B cell (primary cell): ENCODE data around the gene NPAS2. TPM values are rescaled to one million over a fixed set of nuclear protein-coding genes. Genes with fewer than 3 reads are reported as not detected.

Experiments used
- ATAC-seq: fragments of 200-7000 bp; cut with Tn5 transposase; one replicate; pipeline ENCODE4 v1.10.0; 2021; ENCODE audit warnings: low read depth, mild to moderate bottlenecking, moderate number of reproducible peaks, moderate library complexity
- CTCF ChIA-PET: fragments of 350-600 bp; sonication (Branson Sonifier 250); formaldehyde crosslinking; loops from one replicate; lab custom pipeline; 2021; ENCODE audit warnings: antibody characterized with exemption, inconsistent platforms; lab: Charles Lee
- POLR2A ChIA-PET: fragments of 350-600 bp; sonication (Branson Sonifier 250); formaldehyde crosslinking; loops from one replicate; lab custom pipeline; 2021; ENCODE audit warnings: antibody characterized with exemption; lab: Charles Lee
- DNase-seq: peaks from one replicate; pipeline ENCODE4 v3.0.0; 2013
- H2AFZ ChIP-seq: 2 replicates; pipeline ENCODE4 v1.6.1; 2012; ENCODE audit warnings: mild to moderate bottlenecking, low read depth, low read length; ENCODE audit not compliant: insufficient read depth, poor library complexity, severe bottlenecking
- H3K27ac ChIP-seq, 2 donors: 1 replicate in 1 of 2; 2 replicates in 1 of 2; pipeline ENCODE4 v1.5.1; 2012 to 2013; ENCODE audit warnings: low read length in 2 of 2, mild to moderate bottlenecking in 2 of 2, moderate library complexity in 1 of 2
- H3K27me3 ChIP-seq, 4 experiments: fragments of 200-600 bp in 1 of 4; sonication (generic) in 1 of 4; replicated peaks in 1 of 4; 1 replicate in 2 of 4; 2 replicates in 2 of 4; pipeline versions ENCODE4 v1.6.1 to v1.7.0; 2013 to 2016; ENCODE audit warnings: low read length in 3 of 4, mild to moderate bottlenecking in 2 of 4, mixed read lengths in 1 of 4, moderate library complexity in 1 of 4; ENCODE audit not compliant: insufficient read depth in 4 of 4, control insufficient read depth in 3 of 4; ENCODE audit errors: control extremely low read depth in 1 of 4
- H3K36me3 ChIP-seq, 2 experiments: replicated peaks in 1 of 2; 1 replicate in 1 of 2; 2 replicates in 1 of 2; pipeline versions ENCODE4 v1.6.1 to v1.7.1; 2013; ENCODE audit warnings: low read length in 1 of 2; ENCODE audit not compliant: insufficient read depth in 2 of 2, control insufficient read depth in 1 of 2; ENCODE audit errors: control extremely low read depth in 1 of 2, extremely low read depth in 1 of 2
- H3K4me1 ChIP-seq, 2 donors: fragments of 200-600 bp in 1 of 2; sonication (generic) in 1 of 2; 1 replicate in 1 of 2; 2 replicates in 1 of 2; pipeline versions ENCODE4 v1.5.1 to v1.6.1; 2013 to 2017; ENCODE audit warnings: low read length in 2 of 2; ENCODE audit not compliant: control insufficient read depth in 2 of 2, insufficient read depth in 2 of 2
- H3K4me2 ChIP-seq: replicated peaks from 2 replicates; pipeline ENCODE3; 2012; ENCODE audit warnings: mild to moderate bottlenecking, low read depth, low read length; ENCODE audit not compliant: poor library complexity, severe bottlenecking
- H3K4me3 ChIP-seq, 5 experiments: fragments of 200-600 bp in 1 of 5; sonication (generic) in 1 of 5; 1 replicate in 3 of 5; 2 replicates in 2 of 5; pipeline versions ENCODE4 v1.5.1 to v1.7.0; 2011 to 2016; ENCODE audit warnings: low read length in 4 of 5, mild to moderate bottlenecking in 4 of 5, low read depth in 2 of 5, control low read depth in 1 of 5, moderate library complexity in 1 of 5; ENCODE audit not compliant: insufficient read depth in 1 of 5; ENCODE audit errors: control extremely low read depth in 1 of 5, extremely low read depth in 1 of 5
- H3K79me2 ChIP-seq: fragments of 200-600 bp; sonication (generic); one replicate; pipeline ENCODE4 v1.6.0; 2016; ENCODE audit warnings: low read length; ENCODE audit not compliant: control insufficient read depth, insufficient read depth
- H3K9ac ChIP-seq: fragments of 200-600 bp; sonication (generic); 2 replicates; pipeline ENCODE4 v1.6.1; 2017; ENCODE audit warnings: mild to moderate bottlenecking, low read length, moderate library complexity
- H3K9me3 ChIP-seq, 3 donors: one replicate each; pipeline versions ENCODE4 v1.6.1 to v1.7.1; 2013; ENCODE audit warnings: low read length in 2 of 3; ENCODE audit not compliant: control insufficient read depth in 2 of 3, insufficient read depth in 1 of 3; ENCODE audit errors: control extremely low read depth in 1 of 3
- H4K20me1 ChIP-seq: 2 replicates; pipeline ENCODE4 v1.6.0; 2012; ENCODE audit warnings: mild to moderate bottlenecking, low read length; ENCODE audit not compliant: insufficient read depth, control insufficient read depth, poor library complexity, severe bottlenecking
- H3K27ac Mint-ChIP-seq: one replicate; pipeline ENCODE4 v1.8.0; 2021; ENCODE audit warnings: mixed read lengths
- H3K27me3 Mint-ChIP-seq: one replicate; pipeline ENCODE4 v1.8.0; 2021; ENCODE audit warnings: mixed read lengths
- H3K4me1 Mint-ChIP-seq: one replicate; pipeline ENCODE4 v1.8.0; 2021; ENCODE audit warnings: mixed read lengths
- H3K4me3 Mint-ChIP-seq: one replicate; pipeline ENCODE4 v1.8.0; 2021; ENCODE audit warnings: mixed read lengths
- H3K9me3 Mint-ChIP-seq: one replicate; pipeline ENCODE4 v1.8.0; 2022; ENCODE audit warnings: mixed read lengths; ENCODE audit not compliant: insufficient read depth
- EZH2 ChIP-seq: IDR thresholded peaks from 2 replicates; pipeline ENCODE4 v1.6.1; 2012; ENCODE audit warnings: borderline replicate concordance, low read depth, mild to moderate bottlenecking, moderate library complexity, low read length; ENCODE audit not compliant: insufficient read depth, poor library complexity, severe bottlenecking
- WGBS: methylation state at CpG from one replicate; pipeline ENCODE4 v1.1.5; 2013; ENCODE audit warnings: missing lambda C conversion rate; ENCODE audit not compliant: insufficient coverage; 5-methylcytosine and 5-hydroxymethylcytosine counted together
- intact Hi-C: fragments of 100-400 bp; cut with micrococcal nuclease; formaldehyde crosslinking; loops from one replicate; pipeline ENCODE4 v1.10.0; 2022
- polyA plus RNA-seq: library from polyadenylated mRNA; depleted of rRNA; stranded (reverse); fragments of >200 nt; gene quantifications from 2 replicates; pipeline ENCODE4 v1.2.3, GENCODE V29; 2012
- total RNA-seq, 2 donors: library from RNA; stranded (reverse); fragments of 120-200 nt in 1 of 2; gene quantifications; 1 replicate in 1 of 2; 2 replicates in 1 of 2; pipeline versions ENCODE4 v1.2.3 to v1.2.4, GENCODE V29; 2013 to 2022
- TF ChIP-seq, protein P1 (sequence below): fragments of 200-600 bp; IDR thresholded peaks from one replicate; pipeline ENCODE4 v1.8.0; 2022; ENCODE audit warnings: antibody characterized with exemption, mild to moderate bottlenecking

The NPAS2 gene
- total and polyA plus RNA-seq, 2 donors (not counting 1 experiment from before 2014, with no cell fraction given) = not detected

DNA sequence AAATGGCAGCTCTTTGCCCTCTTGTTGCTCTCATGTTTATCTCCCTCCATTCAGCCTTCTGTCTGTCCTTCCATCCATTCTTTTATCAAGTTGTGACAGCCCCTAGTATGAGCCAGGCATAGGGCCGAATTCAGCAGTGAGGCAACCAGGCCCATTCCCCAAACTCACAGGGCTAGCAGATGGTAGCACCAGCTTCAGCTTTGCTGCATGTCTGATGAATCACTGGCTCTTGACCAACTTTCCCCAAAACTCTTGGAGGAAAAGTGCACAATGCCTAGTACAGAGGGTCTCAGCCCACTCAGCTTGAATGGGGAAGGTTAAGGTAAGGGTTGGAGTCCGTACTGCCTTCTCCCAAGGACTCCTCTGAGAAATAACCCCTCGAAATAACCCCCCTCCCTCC lies 35.7 kb downstream of the NPAS2 start:
- no peak overlapping the region for H3K4me3 ChIP-seq
- no peaks in the 10 kb centered on the region for H3K9me3 ChIP-seq
- H3K4me1 ChIP-seq = no peaks in the 10 kb centered on the region
- WGBS = 80% methylated on average over 1 of the region's 3 CpGs
- H2AFZ ChIP-seq = no peak overlapping the region
- no peak overlapping the region for H3K4me2 ChIP-seq
- H3K36me3 ChIP-seq = no peaks in the 10 kb centered on the region
- H3K9ac ChIP-seq = no peak overlapping the region
- Mint-ChIP-seq H3K4me3 (no peak overlapping the region), H3K9me3 (no peaks in the 10 kb centered on the region), H3K27me3 (no peaks in the 10 kb centered on the region), H3K4me1 (no peaks in the 10 kb centered on the region), H3K27ac (no peak overlapping the region)
- DNase-seq = no peak
- no peaks in the 10 kb centered on the region for H3K27me3 ChIP-seq
- no peaks in the 10 kb centered on the region for H3K79me2 ChIP-seq
- intact Hi-C loops = no loop called here
- TF ChIP-seq, protein P1, sequence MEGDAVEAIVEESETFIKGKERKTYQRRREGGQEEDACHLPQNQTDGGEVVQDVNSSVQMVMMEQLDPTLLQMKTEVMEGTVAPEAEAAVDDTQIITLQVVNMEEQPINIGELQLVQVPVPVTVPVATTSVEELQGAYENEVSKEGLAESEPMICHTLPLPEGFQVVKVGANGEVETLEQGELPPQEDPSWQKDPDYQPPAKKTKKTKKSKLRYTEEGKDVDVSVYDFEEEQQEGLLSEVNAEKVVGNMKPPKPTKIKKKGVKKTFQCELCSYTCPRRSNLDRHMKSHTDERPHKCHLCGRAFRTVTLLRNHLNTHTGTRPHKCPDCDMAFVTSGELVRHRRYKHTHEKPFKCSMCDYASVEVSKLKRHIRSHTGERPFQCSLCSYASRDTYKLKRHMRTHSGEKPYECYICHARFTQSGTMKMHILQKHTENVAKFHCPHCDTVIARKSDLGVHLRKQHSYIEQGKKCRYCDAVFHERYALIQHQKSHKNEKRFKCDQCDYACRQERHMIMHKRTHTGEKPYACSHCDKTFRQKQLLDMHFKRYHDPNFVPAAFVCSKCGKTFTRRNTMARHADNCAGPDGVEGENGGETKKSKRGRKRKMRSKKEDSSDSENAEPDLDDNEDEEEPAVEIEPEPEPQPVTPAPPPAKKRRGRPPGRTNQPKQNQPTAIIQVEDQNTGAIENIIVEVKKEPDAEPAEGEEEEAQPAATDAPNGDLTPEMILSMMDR = no peak
- TF ChIP-seq EZH2 = no peak
- no peak for ATAC-seq
- ChIA-PET POLR2A (no interaction called here), CTCF (no interaction called here)
- H4K20me1 ChIP-seq = no peaks in the 10 kb centered on the region
- no peak overlapping the region for H3K27ac ChIP-seq

DNA sequence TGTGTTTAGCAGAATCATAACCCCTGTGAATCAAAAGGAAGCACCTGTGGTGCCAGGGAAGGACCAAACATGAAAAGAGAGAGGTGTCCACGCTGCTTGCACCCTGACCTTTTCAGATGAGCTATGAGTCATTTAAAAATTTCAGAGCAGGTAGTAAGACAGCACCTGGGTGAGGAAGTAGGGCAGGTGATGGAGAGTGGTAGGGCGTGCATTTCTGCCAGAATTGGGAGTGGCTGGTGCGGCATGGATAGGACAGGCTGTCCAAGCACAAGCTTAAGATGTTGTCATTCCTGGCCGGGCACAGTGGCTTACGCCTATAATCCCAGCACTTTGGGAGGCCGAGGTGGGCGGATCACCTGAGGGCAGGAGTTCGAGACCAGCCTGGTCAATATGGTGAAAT lies 36.8 kb downstream of the NPAS2 start:
- Histone ChIP-seq H3K36me3 (no peaks in the 10 kb centered on the region), H3K27me3 (no peaks in the 10 kb centered on the region), H3K9ac (no peak overlapping the region), H4K20me1 (no peaks in the 10 kb centered on the region), H3K4me1 (no peaks in the 10 kb centered on the region), H3K4me2 (no peak overlapping the region), H3K9me3 (no peaks in the 10 kb centered on the region), H3K4me3 (no peak overlapping the region), H3K27ac (no peak overlapping the region), H3K79me2 (no peaks in the 10 kb centered on the region), H2AFZ (no peak overlapping the region)
- WGBS = 93% methylated on average over 7 of the region's 8 CpGs
- Mint-ChIP-seq H3K4me1 (no peaks in the 10 kb centered on the region), H3K4me3 (no peak overlapping the region), H3K27me3 (no peaks in the 10 kb centered on the region), H3K27ac (no peak overlapping the region), H3K9me3 (no peaks in the 10 kb centered on the region)
- DNase-seq (no peak), ATAC-seq (no peak)
- intact Hi-C loops = no loop called here
- POLR2A ChIA-PET = no interaction called here
- TF ChIP-seq EZH2 = no peak
- TF ChIP-seq, protein P1 = no peak
- CTCF ChIA-PET = no interaction called here
